WTC11 (cell line): ENCODE measurements around the gene PPP1R15B. TPM values are rescaled to one million over a fixed set of nuclear protein-coding genes. Genes with fewer than 3 reads are reported as not detected.

Source experiments
- ATAC-seq: fragments of 200-7000 bp; cut with Tn5 transposase; 2 replicates; pipeline ENCODE4 v1.10.0; 2021; ENCODE audit warnings: mild to moderate bottlenecking, moderate library complexity
- Bru-seq: library from RNA; stranded (reverse); fragments of 400-500 nt; gene quantifications from one replicate; lab custom pipeline; 2021; lab: Mats Ljungman, UMichigan
- CTCF ChIA-PET: fragments of 300-600 bp; sonication (Branson Sonifier 250); formaldehyde crosslinking; loops from one replicate; lab custom pipeline; 2021; ENCODE audit warnings: antibody characterized with exemption; lab: Charles Lee
- POLR2A ChIA-PET: fragments of 350-600 bp; sonication (Branson Sonifier 250); formaldehyde crosslinking; loops from one replicate; lab custom pipeline; 2021; ENCODE audit warnings: antibody characterized with exemption; lab: Charles Lee
- DNase-seq: peaks from one replicate; pipeline ENCODE4 v3.0.0; 2021; ENCODE audit warnings: low spot score
- H3K27ac Mint-ChIP-seq: 2 replicates; pipeline ENCODE4 v1.8.0; 2021; ENCODE audit warnings: mixed read lengths
- H3K27me3 Mint-ChIP-seq: 2 replicates; pipeline ENCODE4 v1.8.0; 2021; ENCODE audit warnings: low read depth, mild to moderate bottlenecking, moderate library complexity, mixed read lengths
- H3K36me3 Mint-ChIP-seq: 2 replicates; pipeline ENCODE4 v1.8.0; 2021; ENCODE audit warnings: mixed read lengths
- H3K4me1 Mint-ChIP-seq: 2 replicates; pipeline ENCODE4 v1.8.0; 2022; ENCODE audit warnings: mixed read lengths
- H3K4me3 Mint-ChIP-seq: 2 replicates; pipeline ENCODE4 v1.8.0; 2021; ENCODE audit warnings: mild to moderate bottlenecking, moderate library complexity, mixed read lengths
- H3K9me3 Mint-ChIP-seq: 2 replicates; pipeline ENCODE4 v1.8.0; 2021; ENCODE audit warnings: mixed read lengths
- ATF1 ChIP-seq: sonication (generic); formaldehyde crosslinking; IDR thresholded peaks from 2 replicates; pipeline ENCODE4 v1.8.1; 2023; ENCODE audit warnings: mild to moderate bottlenecking, moderate library complexity, missing genetic modification reagents
- CBFB ChIP-seq: sonication (generic); formaldehyde crosslinking; IDR thresholded peaks from 2 replicates; pipeline ENCODE4 v1.8.1; 2022; ENCODE audit warnings: mild to moderate bottlenecking, low read depth, missing genetic modification reagents
- CREB1 ChIP-seq: sonication (generic); formaldehyde crosslinking; IDR thresholded peaks from 2 replicates; pipeline ENCODE4 v1.8.0; 2023; ENCODE audit warnings: mild to moderate bottlenecking, missing genetic modification reagents
- GABPB1 ChIP-seq: sonication (generic); formaldehyde crosslinking; IDR thresholded peaks from 2 replicates; pipeline ENCODE4 v1.8.1; 2023; ENCODE audit warnings: mild to moderate bottlenecking, missing genetic modification reagents
- MXD4 ChIP-seq: fragments of 250-450 bp; sonication (Bioruptor Pico); IDR thresholded peaks from 2 replicates; pipeline ENCODE4 v1.8.0; 2021; ENCODE audit warnings: mild to moderate bottlenecking, moderate library complexity, borderline replicate concordance
- NR1H2 ChIP-seq: sonication (generic); formaldehyde crosslinking; IDR thresholded peaks from 2 replicates; pipeline ENCODE4 v1.9.0; 2021; ENCODE audit warnings: mild to moderate bottlenecking, moderate library complexity, missing genetic modification reagents
- NR3C1 ChIP-seq: sonication (generic); formaldehyde crosslinking; conservative IDR thresholded peaks from 2 replicates; pipeline ENCODE4 v1.8.1; 2023; ENCODE audit warnings: low read depth, mild to moderate bottlenecking, missing genetic modification reagents
- RELA ChIP-seq: sonication (generic); formaldehyde crosslinking; IDR thresholded peaks from 2 replicates; pipeline ENCODE4 v1.8.1; 2022; ENCODE audit warnings: missing genetic modification reagents, mild to moderate bottlenecking, borderline replicate concordance
- SP1 ChIP-seq: sonication (generic); formaldehyde crosslinking; conservative IDR thresholded peaks from 2 replicates; pipeline ENCODE4 v1.8.1; 2022; ENCODE audit warnings: missing genetic modification reagents
- TCF7 ChIP-seq: sonication (generic); formaldehyde crosslinking; IDR thresholded peaks from 2 replicates; pipeline ENCODE4 v1.8.0; 2022; ENCODE audit warnings: mild to moderate bottlenecking, low read depth, missing genetic modification reagents, moderate library complexity
- ZBTB21 ChIP-seq: sonication (generic); formaldehyde crosslinking; IDR thresholded peaks from 2 replicates; pipeline ENCODE4 v1.8.1; 2023; ENCODE audit warnings: mild to moderate bottlenecking, missing genetic modification reagents, borderline replicate concordance
- ZNF219 ChIP-seq: sonication (generic); formaldehyde crosslinking; IDR thresholded peaks from 2 replicates; pipeline ENCODE4 v1.8.0; 2023; ENCODE audit warnings: missing genetic modification reagents, mild to moderate bottlenecking, borderline replicate concordance
- ZNF263 ChIP-seq: sonication (generic); formaldehyde crosslinking; IDR thresholded peaks from 2 replicates; pipeline ENCODE4 v1.8.1; 2022; ENCODE audit warnings: low read depth, mild to moderate bottlenecking, moderate library complexity, missing genetic modification reagents
- ZNF317 ChIP-seq: sonication (generic); formaldehyde crosslinking; IDR thresholded peaks from 2 replicates; pipeline ENCODE4 v1.8.1; 2023; ENCODE audit warnings: low read depth, mild to moderate bottlenecking, moderate library complexity, missing genetic modification reagents, borderline replicate concordance
- long read RNA-seq, 3 experiments: library from RNA in 1 of 3; library from capped mRNA in 1 of 3; library from polyadenylated mRNA in 1 of 3; unstranded in 2 of 3; stranded (forward) in 1 of 3; transcript quantifications; one replicate each; pipeline ENCODE4 v2.0.0, GENCODE V29; 2021
- total RNA-seq: library from RNA; stranded (reverse); gene quantifications from 3 replicates; pipeline ENCODE4 v1.2.3, GENCODE V29; 2021
- TF ChIP-seq, protein P1 (sequence below): sonication (generic); formaldehyde crosslinking; IDR thresholded peaks from 2 replicates; pipeline ENCODE4 v1.8.1; 2023; ENCODE audit warnings: mild to moderate bottlenecking, missing genetic modification reagents, moderate library complexity
- TF ChIP-seq, protein P2 (sequence below): sonication (generic); formaldehyde crosslinking; IDR thresholded peaks from 2 replicates; pipeline ENCODE4 v1.8.0; 2023; ENCODE audit warnings: mild to moderate bottlenecking, missing genetic modification reagents
- TF ChIP-seq, protein P3 (sequence below): sonication (generic); formaldehyde crosslinking; IDR thresholded peaks from 2 replicates; pipeline ENCODE4 v1.8.0; 2022; ENCODE audit warnings: mild to moderate bottlenecking, missing genetic modification reagents
- TF ChIP-seq, protein P4 (sequence below): fragments of 250-450 bp; sonication (Bioruptor Pico); IDR thresholded peaks from 2 replicates; pipeline ENCODE4 v2.1.2; 2022; ENCODE audit warnings: mild to moderate bottlenecking, moderate library complexity
- TF ChIP-seq, protein P5 (sequence below): sonication (generic); formaldehyde crosslinking; IDR thresholded peaks from 2 replicates; pipeline ENCODE4 v1.8.1; 2023; ENCODE audit warnings: mild to moderate bottlenecking, missing genetic modification reagents, moderate library complexity
- TF ChIP-seq, protein P6 (sequence below): sonication (generic); formaldehyde crosslinking; IDR thresholded peaks from 2 replicates; pipeline ENCODE4 v1.8.1; 2022; ENCODE audit warnings: low read depth, missing genetic modification reagents, borderline replicate concordance
- TF ChIP-seq, protein P7 (sequence below): sonication (generic); formaldehyde crosslinking; IDR thresholded peaks from 2 replicates; pipeline ENCODE4 v1.8.1; 2023; ENCODE audit warnings: mild to moderate bottlenecking, missing genetic modification reagents
- TF ChIP-seq, protein P8 (sequence below): sonication (generic); formaldehyde crosslinking; IDR thresholded peaks from 2 replicates; pipeline ENCODE4 v1.8.1; 2022; ENCODE audit warnings: missing genetic modification reagents, borderline replicate concordance

The PPP1R15B gene
- total RNA-seq: 43.7 to 47.7 TPM (median 44.6 TPM) in 3 replicates
- Bru-seq, nascent RNA: percentile 99 among the genes with signal in this experiment
- long read RNA-seq, experiment 1, full-length matches to known transcripts: 67 of 86 reads
- long read RNA-seq, experiment 1, partial matches to known transcripts: 19 of 86 reads
- long read RNA-seq, experiment 1, other reads (novel, unspliced or antisense): 0 of 86 reads
- long read RNA-seq, experiment 2, full-length matches to known transcripts: 10 of 14 reads
- long read RNA-seq, experiment 2, partial matches to known transcripts: 0 of 14 reads
- long read RNA-seq, experiment 2, other reads (novel, unspliced or antisense): 4 of 14 reads
- long read RNA-seq, experiment 3, partial matches to known transcripts: 0 of 1 reads
- long read RNA-seq, experiment 3, other reads (novel, unspliced or antisense): 1 of 1 reads

DNA sequence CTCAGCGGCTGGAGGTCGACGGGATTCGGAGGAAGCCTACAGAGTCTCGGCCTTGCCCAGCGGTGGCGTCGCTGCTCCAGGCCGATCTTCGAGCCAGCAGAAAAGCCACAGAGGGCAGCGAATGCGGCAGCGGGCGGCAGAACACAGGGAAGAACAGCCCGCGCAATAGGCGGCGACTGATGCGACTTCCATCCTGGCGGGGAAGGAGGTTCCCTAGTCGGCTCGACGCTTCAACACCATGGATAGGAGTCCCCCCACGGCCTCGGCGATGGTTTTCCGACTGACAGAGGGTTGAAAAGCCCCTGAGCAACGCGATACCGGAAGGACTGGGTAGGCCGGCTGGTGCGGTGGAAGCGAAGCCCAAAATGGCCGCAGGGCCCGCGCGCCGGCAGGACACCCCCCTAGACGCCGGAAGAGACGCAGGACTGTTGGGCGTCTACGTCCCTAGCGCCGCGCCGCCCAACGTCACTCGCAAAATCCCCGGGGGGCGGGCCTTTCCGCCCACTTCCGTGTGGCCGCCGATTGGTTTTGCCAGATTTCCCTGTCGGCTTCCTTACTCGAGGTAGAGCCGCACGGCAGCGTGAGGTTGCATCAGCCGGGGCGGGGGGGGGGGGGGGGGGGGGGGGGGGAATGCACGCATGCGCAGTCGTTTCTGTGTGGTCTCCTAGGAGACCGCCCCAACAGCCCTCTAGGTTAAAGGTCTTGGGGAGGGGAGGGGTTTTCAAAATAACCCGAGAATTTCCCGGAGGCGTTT is at the start of gene PPP1R15B:
PPP1R15B (minus strand) TSS at position 367 of the 754 bp plus-strand sequence. CDS start 406 bp downstream, outside the sequence.
- ATAC-seq (peak; percentile 93), DNase-seq (peak; percentile 97)
- Mint-ChIP-seq H3K27me3 (no peaks in the 10 kb centered on the region), H3K36me3 (peaks cover 29% of the 10 kb centered on the region), H3K9me3 (no peaks in the 10 kb centered on the region), H3K4me1 (peaks cover 12% of the 10 kb centered on the region), H3K4me3 (peak within 1 kb of the TSS; percentile 100), H3K27ac (peak within 1 kb of the TSS; percentile 100)
- ChIA-PET POLR2A (interaction anchor here (0.6 to 1.2 kb wide), 2 partner anchors 13 to 332 kb away, joined by 3 to 4 read pairs; no protein-coding TSS in a partner anchor), CTCF (interaction anchor here (0.8 to 4.9 kb wide), 4 partner anchors 13 to 249 kb away, joined by 3 to 47 read pairs (median 4); no protein-coding TSS in a partner anchor)
- no peak; the same call in 1 of the 2 replicates for TF ChIP-seq ZBTB21 (CRISPR knock-in tag)
- TF ChIP-seq ZNF263: no peak
- no peak for TF ChIP-seq TCF7 (CRISPR knock-in tag)
- no peak for TF ChIP-seq NR3C1
- TF ChIP-seq, protein P1, sequence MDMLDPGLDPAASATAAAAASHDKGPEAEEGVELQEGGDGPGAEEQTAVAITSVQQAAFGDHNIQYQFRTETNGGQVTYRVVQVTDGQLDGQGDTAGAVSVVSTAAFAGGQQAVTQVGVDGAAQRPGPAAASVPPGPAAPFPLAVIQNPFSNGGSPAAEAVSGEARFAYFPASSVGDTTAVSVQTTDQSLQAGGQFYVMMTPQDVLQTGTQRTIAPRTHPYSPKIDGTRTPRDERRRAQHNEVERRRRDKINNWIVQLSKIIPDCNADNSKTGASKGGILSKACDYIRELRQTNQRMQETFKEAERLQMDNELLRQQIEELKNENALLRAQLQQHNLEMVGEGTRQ (CRISPR knock-in tag): no peak; the same call in 1 of the 2 replicates
- TF ChIP-seq SP1 (CRISPR knock-in tag): peak; percentile 91
- TF ChIP-seq, protein P2, sequence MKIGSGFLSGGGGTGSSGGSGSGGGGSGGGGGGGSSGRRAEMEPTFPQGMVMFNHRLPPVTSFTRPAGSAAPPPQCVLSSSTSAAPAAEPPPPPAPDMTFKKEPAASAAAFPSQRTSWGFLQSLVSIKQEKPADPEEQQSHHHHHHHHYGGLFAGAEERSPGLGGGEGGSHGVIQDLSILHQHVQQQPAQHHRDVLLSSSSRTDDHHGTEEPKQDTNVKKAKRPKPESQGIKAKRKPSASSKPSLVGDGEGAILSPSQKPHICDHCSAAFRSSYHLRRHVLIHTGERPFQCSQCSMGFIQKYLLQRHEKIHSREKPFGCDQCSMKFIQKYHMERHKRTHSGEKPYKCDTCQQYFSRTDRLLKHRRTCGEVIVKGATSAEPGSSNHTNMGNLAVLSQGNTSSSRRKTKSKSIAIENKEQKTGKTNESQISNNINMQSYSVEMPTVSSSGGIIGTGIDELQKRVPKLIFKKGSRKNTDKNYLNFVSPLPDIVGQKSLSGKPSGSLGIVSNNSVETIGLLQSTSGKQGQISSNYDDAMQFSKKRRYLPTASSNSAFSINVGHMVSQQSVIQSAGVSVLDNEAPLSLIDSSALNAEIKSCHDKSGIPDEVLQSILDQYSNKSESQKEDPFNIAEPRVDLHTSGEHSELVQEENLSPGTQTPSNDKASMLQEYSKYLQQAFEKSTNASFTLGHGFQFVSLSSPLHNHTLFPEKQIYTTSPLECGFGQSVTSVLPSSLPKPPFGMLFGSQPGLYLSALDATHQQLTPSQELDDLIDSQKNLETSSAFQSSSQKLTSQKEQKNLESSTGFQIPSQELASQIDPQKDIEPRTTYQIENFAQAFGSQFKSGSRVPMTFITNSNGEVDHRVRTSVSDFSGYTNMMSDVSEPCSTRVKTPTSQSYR (CRISPR knock-in tag): no peak
- TF ChIP-seq RELA (CRISPR knock-in tag): no peak
- no peak for TF ChIP-seq ATF1 (CRISPR knock-in tag)
- no peak for TF ChIP-seq CBFB (CRISPR knock-in tag)
- TF ChIP-seq, protein P3, sequence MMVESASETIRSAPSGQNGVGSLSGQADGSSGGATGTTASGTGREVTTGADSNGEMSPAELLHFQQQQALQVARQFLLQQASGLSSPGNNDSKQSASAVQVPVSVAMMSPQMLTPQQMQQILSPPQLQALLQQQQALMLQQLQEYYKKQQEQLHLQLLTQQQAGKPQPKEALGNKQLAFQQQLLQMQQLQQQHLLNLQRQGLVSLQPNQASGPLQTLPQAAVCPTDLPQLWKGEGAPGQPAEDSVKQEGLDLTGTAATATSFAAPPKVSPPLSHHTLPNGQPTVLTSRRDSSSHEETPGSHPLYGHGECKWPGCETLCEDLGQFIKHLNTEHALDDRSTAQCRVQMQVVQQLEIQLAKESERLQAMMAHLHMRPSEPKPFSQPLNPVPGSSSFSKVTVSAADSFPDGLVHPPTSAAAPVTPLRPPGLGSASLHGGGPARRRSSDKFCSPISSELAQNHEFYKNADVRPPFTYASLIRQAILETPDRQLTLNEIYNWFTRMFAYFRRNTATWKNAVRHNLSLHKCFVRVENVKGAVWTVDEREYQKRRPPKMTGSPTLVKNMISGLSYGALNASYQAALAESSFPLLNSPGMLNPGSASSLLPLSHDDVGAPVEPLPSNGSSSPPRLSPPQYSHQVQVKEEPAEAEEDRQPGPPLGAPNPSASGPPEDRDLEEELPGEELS (CRISPR knock-in tag): peak; percentile 62; the same call in 1 of the 2 replicates
- TF ChIP-seq ZNF317 (CRISPR knock-in tag): no peak
- TF ChIP-seq, protein P4, sequence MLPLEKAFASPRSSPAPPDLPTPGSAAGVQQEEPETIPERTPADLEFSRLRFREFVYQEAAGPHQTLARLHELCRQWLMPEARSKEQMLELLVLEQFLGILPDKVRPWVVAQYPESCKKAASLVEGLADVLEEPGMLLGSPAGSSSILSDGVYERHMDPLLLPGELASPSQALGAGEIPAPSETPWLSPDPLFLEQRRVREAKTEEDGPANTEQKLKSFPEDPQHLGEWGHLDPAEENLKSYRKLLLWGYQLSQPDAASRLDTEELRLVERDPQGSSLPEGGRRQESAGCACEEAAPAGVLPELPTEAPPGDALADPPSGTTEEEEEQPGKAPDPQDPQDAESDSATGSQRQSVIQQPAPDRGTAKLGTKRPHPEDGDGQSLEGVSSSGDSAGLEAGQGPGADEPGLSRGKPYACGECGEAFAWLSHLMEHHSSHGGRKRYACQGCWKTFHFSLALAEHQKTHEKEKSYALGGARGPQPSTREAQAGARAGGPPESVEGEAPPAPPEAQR (CRISPR knock-in tag): no peak
- TF ChIP-seq, protein P5, sequence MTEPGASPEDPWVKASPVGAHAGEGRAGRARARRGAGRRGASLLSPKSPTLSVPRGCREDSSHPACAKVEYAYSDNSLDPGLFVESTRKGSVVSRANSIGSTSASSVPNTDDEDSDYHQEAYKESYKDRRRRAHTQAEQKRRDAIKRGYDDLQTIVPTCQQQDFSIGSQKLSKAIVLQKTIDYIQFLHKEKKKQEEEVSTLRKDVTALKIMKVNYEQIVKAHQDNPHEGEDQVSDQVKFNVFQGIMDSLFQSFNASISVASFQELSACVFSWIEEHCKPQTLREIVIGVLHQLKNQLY (CRISPR knock-in tag): no peak
- TF ChIP-seq, protein P6, sequence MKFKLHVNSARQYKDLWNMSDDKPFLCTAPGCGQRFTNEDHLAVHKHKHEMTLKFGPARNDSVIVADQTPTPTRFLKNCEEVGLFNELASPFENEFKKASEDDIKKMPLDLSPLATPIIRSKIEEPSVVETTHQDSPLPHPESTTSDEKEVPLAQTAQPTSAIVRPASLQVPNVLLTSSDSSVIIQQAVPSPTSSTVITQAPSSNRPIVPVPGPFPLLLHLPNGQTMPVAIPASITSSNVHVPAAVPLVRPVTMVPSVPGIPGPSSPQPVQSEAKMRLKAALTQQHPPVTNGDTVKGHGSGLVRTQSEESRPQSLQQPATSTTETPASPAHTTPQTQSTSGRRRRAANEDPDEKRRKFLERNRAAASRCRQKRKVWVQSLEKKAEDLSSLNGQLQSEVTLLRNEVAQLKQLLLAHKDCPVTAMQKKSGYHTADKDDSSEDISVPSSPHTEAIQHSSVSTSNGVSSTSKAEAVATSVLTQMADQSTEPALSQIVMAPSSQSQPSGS (CRISPR knock-in tag): no peak
- TF ChIP-seq, protein P7, sequence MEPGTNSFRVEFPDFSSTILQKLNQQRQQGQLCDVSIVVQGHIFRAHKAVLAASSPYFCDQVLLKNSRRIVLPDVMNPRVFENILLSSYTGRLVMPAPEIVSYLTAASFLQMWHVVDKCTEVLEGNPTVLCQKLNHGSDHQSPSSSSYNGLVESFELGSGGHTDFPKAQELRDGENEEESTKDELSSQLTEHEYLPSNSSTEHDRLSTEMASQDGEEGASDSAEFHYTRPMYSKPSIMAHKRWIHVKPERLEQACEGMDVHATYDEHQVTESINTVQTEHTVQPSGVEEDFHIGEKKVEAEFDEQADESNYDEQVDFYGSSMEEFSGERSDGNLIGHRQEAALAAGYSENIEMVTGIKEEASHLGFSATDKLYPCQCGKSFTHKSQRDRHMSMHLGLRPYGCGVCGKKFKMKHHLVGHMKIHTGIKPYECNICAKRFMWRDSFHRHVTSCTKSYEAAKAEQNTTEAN (CRISPR knock-in tag): peak; percentile 82; the same call in 1 of the 2 replicates
- peak; percentile 53; the same call in 1 of the 2 replicates for TF ChIP-seq ZNF219 (CRISPR knock-in tag)
- no peak for TF ChIP-seq CREB1 (CRISPR knock-in tag)
- TF ChIP-seq GABPB1 (CRISPR knock-in tag): peak; percentile 99
- TF ChIP-seq MXD4 (CRISPR knock-in tag): no peak
- no peak for TF ChIP-seq NR1H2
- TF ChIP-seq, protein P8, sequence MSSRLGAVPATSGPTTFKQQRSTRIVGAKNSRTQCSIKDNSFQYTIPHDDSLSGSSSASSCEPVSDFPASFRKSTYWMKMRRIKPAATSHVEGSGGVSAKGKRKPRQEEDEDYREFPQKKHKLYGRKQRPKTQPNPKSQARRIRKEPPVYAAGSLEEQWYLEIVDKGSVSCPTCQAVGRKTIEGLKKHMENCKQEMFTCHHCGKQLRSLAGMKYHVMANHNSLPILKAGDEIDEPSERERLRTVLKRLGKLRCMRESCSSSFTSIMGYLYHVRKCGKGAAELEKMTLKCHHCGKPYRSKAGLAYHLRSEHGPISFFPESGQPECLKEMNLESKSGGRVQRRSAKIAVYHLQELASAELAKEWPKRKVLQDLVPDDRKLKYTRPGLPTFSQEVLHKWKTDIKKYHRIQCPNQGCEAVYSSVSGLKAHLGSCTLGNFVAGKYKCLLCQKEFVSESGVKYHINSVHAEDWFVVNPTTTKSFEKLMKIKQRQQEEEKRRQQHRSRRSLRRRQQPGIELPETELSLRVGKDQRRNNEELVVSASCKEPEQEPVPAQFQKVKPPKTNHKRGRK (CRISPR knock-in tag): 0 out of 2 replicates have a peak, but pooled peaks have one; percentile 21
